Measurements from ENCODE around the gene MTCH1.

The MTCH1 gene, protein sequence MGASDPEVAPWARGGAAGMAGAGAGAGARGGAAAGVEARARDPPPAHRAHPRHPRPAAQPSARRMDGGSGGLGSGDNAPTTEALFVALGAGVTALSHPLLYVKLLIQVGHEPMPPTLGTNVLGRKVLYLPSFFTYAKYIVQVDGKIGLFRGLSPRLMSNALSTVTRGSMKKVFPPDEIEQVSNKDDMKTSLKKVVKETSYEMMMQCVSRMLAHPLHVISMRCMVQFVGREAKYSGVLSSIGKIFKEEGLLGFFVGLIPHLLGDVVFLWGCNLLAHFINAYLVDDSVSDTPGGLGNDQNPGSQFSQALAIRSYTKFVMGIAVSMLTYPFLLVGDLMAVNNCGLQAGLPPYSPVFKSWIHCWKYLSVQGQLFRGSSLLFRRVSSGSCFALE

DNA sequence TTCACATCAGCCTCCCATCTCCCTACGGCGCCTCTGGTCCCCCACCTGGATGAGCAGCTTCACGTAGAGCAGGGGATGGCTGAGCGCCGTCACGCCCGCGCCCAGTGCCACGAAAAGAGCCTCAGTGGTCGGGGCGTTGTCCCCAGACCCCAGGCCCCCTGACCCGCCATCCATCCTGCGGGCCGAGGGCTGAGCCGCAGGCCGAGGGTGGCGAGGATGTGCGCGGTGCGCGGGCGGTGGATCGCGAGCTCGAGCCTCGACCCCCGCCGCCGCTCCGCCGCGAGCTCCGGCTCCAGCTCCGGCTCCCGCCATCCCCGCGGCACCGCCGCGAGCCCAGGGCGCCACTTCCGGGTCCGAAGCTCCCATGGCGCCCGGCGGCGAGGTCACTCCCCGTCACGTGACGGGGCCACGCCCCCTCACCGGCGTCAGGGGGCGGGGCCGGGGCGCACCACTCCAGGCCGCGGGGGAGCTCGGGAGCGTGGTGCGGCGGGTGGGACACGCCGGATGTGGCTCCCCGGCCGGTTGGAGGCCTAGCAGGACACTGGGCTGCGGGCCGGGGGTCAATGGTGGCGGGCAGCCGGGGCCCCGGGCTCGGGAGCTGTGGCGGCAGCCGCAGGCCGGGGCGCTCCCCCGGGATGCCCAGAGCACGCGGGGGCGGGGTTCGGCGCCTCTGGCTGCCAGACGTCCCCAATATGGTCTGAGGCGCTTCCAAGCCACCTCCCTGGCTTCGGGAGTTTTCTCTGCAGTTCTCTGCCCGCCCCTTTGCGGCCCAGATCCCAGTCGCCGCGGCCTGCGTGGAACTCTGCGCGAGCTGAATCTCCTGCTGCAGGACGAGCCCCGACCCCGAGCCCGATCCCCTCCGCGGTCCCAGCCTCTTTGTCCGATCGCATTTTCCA is at the start of gene MTCH1:
MTCH1 (minus strand) TSS at position 389 of the 896 bp plus-strand sequence; CDS start at position 366, 23 bp downstream.
- DNase-seq (ENCODE audit: low read depth in 2 of 3, low spot score in 2 of 3) = peak; percentile 79 to 85 (median 84)

- DNase-seq (ENCODE audit: low read depth in 2 of 3, low spot score in 2 of 3) = no peak
These were observed 48.1 kb upstream of the MTCH1 start for GRCh38 chr6:37033819-37034795.

DNA sequence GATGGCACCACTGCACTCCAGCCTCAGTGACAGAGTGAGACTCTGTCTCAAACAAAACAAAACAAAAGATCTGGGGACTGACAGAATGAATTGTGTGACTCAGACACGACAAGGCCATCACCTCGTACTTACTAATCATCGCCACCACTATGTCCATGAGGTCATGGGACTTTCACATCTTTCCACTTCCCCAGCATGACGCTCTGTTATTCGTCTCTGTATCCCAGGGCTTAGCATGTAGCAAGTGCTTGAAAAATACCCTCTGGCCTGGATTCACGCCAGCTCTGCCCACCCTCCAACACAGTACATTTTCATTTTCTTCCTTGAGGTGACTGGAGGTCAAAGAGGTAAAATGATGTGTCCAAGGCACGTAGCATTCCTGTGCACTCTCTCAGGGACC is 47.3 kb upstream of the MTCH1 start:
- DNase-seq (ENCODE audit: low read depth in 2 of 3, low spot score in 2 of 3) = peak in 1 of 3 experiments; percentile 23

- DNase-seq (ENCODE audit: low read depth in 2 of 3, low spot score in 2 of 3) = no peak
These were observed 46.2 kb upstream of the MTCH1 start for GRCh38 chr6:37032239-37032638.

- DNase-seq (ENCODE audit: low read depth in 2 of 3, low spot score in 2 of 3) = no peak
These were observed 44.6 kb upstream of the MTCH1 start for GRCh38 chr6:37030599-37030998.

GRCh38 chr6:37029249-37029971 is 43.4 kb upstream of the MTCH1 start:
- peak in 1 of 3 experiments; percentile 33 for DNase-seq (ENCODE audit: low read depth in 2 of 3, low spot score in 2 of 3)

DNA sequence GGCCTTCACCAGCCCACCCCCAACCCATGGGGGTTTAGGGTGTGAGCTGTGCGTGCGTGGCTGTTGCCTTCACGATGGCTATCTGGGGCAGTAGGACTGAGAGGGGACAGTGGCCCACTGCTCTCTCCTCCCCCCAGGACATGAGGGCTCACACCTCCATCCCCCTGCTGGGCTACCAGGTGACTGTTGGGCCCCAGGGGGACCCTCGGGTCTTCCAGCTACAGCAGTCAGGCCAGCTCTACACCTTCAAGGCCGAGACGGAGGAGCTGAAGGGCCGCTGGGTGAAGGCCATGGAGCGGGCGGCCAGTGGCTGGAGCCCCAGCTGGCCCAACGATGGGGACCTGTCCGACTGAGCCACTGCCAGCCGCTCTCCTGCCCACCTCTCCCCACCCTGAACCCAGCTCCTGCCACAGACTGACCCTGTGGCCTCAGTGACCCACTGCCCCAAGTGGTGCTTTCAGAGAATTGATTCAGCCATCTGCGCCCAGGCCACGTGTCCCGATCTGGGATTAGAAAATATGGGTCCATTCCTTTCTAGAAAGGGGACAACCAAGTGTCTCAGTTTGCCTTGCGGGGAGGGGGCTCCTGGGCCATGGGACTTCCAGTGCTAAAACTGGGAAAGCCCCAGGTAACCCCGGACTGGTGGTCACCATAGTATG is 41.9 kb upstream of the MTCH1 start:
- DNase-seq (ENCODE audit: low read depth in 2 of 3, low spot score in 2 of 3) = no peak

DNA sequence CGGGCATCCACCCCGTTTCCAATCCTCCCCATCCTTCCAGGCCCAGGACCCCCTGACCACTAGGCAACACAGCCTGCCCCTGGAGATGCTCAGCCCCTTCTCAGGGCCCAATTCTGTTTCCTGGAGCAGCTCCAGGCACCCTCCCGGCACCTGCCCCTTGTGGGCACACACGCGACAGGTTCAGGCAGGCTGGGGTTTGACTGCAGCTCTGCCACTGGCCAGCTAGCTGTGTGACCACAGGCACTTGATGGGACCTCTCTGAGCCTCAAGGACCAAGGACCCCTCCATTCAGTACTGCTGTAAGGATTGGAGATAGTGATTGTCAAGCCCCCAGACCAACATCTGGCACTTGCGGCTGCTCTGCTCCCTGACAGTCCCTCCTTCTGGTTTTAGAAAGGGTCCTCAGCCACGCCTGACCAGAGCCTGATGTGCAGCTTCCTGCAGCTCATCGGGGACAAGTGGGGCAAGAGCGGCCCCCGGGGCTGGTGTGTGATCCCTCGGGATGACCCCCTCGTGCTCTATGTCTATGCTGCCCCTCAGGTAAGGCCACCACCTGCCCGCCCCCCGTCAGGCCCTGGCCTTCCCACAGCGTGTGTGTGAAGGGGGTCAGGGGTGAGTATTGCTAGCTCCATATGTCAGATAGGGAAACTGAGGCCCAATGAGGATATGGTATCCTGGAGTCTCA is 41.2 kb upstream of the MTCH1 start:
- no peak for DNase-seq (ENCODE audit: low read depth in 2 of 3, low spot score in 2 of 3)

DNA sequence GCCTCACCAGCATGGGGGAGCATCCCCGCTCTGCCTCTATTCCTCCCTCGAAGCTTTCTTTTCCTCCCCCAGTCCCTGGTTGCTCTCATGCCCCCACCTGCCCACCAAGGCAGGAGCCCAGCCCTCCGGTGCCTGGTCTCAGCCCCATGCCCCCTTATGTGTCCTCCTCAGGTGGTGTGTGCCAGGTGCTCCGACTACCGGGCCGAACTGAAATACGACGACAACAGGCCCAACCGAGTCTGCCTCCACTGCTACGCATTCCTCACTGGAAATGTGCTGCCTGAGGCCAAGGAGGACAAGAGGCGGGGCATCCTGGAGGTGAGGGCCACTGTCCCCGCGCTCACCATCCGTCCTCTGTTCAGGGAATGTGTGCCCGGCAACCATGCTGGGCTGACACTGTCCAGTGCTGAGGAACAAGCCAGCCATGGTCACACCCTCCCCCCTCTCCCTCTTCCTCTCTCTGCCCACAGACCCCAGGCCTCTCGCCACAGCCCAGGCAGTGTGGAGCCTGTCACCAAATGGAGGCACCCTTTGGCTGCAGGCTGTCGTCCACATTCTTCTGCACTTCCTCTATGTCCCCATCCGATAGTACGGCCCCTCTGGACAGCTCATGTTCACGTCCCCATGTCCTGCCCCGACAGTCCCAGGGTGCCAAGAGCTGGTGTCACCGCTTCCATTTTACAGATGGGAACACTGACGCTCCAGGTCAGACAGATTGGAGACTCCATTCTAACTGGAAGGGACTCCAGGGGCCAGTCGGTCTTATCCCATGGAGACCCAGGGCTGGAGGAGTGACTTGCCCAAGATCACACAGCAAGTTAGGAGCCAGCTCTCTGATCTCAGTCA is 39.8 kb upstream of the MTCH1 start:
- DNase-seq (ENCODE audit: low read depth in 2 of 3, low spot score in 2 of 3) = no peak

GRCh38 chr6:37024656-37025337 is 38.8 kb upstream of the MTCH1 start:
- peak in 2 of 3 experiments; percentile 32 to 43 for DNase-seq (ENCODE audit: low read depth in 2 of 3, low spot score in 2 of 3)

DNA sequence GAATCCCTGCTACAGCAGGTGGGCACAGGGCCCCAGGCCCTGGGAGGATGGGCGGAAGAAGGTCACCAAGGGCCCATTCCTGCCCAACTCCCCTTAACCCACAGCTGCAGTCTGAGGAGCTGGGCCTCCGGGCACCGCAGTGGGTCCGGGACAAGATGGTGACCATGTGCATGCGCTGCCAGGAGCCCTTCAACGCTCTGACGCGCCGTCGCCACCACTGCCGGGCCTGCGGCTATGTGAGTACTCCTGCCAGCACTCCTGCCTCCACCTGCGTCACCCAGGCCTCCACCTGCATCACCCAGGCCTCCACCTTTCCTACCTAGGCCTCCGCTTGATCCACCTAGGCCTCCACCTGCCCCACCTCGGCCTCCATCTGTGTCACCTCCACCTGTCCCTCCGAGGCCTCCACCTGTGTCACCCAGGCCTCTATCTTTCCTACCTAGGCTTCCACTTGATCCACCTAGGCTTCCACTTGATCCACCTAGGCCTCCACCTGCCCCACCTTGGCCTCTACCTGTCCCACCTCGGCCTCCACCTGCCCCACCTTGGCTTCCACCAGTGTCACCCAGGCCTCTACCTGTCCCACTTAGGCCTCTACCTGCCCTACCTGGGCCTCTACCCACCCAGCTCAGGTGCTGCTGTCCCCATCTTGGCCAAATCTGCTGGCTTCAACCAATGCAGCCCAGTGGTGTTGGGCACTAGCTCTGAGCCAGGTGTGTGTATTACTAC is 36.3 kb upstream of the MTCH1 start:
- DNase-seq (ENCODE audit: low read depth in 2 of 3, low spot score in 2 of 3) = no peak

DNA sequence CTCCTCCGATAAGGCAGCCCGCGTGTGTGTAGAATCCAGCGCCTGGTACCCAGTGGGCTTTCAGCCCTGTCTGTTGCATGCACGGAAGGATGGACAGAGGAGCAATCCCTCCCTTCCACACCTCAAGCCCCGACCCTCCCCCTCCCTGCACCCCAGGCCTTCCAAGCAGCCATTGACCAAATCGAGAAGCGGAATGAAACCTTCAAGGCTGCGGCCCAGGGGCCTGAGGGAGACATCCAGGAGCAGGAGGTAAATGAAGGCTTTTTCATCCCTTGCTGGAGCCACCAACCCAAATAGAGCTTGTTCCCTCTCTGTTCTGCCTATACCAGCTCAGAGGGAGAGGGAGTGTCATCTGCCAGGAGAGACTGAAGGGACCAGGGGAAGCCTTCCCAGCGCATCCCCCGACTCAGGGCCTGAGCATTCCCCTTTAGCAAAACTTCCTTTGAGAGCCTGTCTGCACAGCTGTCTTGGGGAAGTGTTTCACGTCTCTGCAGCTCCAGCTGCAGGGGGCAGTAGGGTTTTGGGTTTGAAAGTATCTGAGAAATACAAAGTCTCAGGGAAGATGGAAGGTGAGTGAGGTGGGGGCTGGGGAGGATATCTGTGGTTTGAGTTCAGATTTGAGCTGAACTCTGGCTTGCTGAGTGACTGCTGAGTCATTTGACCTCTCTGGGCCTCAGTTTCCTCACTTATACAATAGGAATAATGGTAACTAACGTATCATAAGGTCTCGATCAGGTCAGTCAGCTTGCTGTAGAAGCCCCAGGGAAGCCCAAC is 35.5 kb upstream of the MTCH1 start:
- peak in 1 of 3 experiments; percentile 21 for DNase-seq (ENCODE audit: low read depth in 2 of 3, low spot score in 2 of 3)

- DNase-seq (ENCODE audit: low read depth in 2 of 3, low spot score in 2 of 3) = no peak
These were observed 34.8 kb upstream of the MTCH1 start for GRCh38 chr6:37020812-37021211.

DNA sequence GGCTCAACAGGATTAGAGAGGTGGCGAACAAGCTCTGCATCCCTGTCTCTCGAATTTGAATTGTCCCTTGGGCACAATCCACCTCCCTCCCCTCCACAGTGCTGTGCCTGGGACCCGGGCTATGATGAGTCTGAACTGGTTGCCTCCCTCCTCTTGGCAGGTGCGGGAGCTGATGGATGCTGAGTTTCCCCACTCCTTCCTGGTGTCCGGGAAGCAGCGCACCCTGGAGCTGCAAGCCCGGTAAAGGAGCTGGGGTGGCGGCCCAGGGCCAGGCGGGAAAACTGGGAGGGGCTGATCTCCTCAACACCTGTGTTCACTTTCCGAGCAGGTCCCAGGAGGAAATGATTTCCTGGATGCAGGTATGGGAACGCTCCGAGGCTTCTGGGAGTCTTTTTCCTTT is 34.4 kb upstream of the MTCH1 start:
- DNase-seq (ENCODE audit: low read depth in 2 of 3, low spot score in 2 of 3) = no peak

GRCh38 chr6:37019065-37019450 is 33.1 kb upstream of the MTCH1 start:
- no peak for DNase-seq (ENCODE audit: low read depth in 2 of 3, low spot score in 2 of 3)
